ENCODE measurements around the gene RASGRP1. TPM values are rescaled to one million over a fixed set of nuclear protein-coding genes. Genes with fewer than 3 reads are reported as not detected.

The RASGRP1 gene
- polyA plus RNA-seq, 1 of the 3 experiments (the other 2 are of a cell fraction), result 0.03 TPM

DNA sequence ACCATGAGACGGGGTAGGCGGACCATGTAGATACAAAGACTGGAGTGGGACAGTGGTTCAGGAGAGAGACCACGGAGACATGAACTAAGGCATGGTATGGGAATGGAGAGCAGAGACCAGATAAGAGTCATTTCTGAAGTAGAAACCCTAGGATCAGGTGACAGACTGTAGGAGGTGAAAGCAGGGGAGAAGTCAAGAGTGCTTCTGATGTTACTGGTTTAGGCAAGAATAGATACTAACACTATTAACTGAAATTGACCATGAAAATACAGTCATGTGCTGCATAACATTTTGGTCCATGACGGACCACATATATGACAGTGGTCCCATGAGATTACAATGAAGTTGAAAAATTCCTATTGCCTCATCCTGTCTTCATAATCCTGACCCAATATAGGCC lies 41.7 kb downstream of the RASGRP1 start:
- Histone ChIP-seq H3K27me3 (ENCODE audit: insufficient read depth) (no peaks in the 10 kb centered on the region), H3K9me2 (no peaks in the 10 kb centered on the region), H3K79me2 (ENCODE audit: insufficient read depth) (no peaks in the 10 kb centered on the region; the same call in 1 of the 2 replicates), H2AFZ (ENCODE audit: low read depth) (no peak overlapping the region), H3K27ac (ENCODE audit: low read depth in 2 of 2, low read length in 1 of 2) (no peak overlapping the region), H3K36me3 (replicated peaks in 1 of 2; ENCODE audit: control insufficient read depth in 1 of 2, insufficient read depth in 2 of 2, low read length in 1 of 2) (no peaks in the 10 kb centered on the region), H3K9ac (no peak overlapping the region), H3K4me3 (ENCODE audit: low read depth in 2 of 2, low read length in 1 of 2) (no peak overlapping the region), H3K9me3 (no peaks in the 10 kb centered on the region), H4K20me1 (ENCODE audit: insufficient read depth) (no peaks in the 10 kb centered on the region), H3K4me2 (no peak overlapping the region), H3K4me1 (ENCODE audit: control insufficient read depth in 1 of 2, insufficient read depth in 2 of 2, low read depth in 1 of 2, low read length in 1 of 2) (peaks cover 0 to 1% of the 10 kb centered on the region in 2 experiments; a peak in 1 of 4 replicates), H3F3A (replicated peaks; ENCODE audit: insufficient read depth) (peaks cover 3% of the 10 kb centered on the region)
- WGBS (ENCODE audit: low lambda C conversion rate), result 71% methylated on average over 4 of the region's 4 CpGs
- no peak for DNase-seq
- ChIA-PET CTCF (interaction anchor here (2.6 to 3.7 kb wide), 3 partner anchors 41 to 161 kb away, joined by 12 to 16 read pairs (median 15); partner anchors contain the start of gene RASGRP1), POLR2A (no interaction called here)
- no peak for TF ChIP-seq FOXJ3 (CRISPR knock-in tag; IDR thresholded peaks at IDR 0.05)

DNA sequence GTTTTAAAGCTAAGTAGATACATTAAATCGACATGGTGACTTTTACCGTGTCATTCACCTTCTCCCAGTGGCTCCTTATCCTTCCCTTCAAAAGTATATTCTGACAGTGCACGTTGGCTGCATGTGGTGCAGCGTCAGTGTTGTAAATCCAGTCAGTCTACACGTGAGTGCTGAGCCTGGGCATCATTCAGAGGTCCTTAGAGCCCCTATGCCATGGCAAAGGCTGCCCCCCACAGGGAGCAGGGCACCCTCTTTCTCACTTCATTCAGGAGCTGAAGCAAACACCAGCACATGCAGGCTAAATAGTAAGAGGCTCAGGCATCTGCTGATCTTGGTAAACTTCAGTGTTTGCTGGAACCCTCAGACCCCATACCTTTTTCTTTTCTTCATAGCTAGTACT lies 43.3 kb downstream of the RASGRP1 start:
- WGBS (ENCODE audit: low lambda C conversion rate), result 53% methylated on average over 5 of the region's 5 CpGs
- H3K36me3 ChIP-seq (replicated peaks in 1 of 2; ENCODE audit: control insufficient read depth in 1 of 2, insufficient read depth in 2 of 2, low read length in 1 of 2), result no peaks in the 10 kb centered on the region
- DNase-seq, result peak; percentile 9
- H3K79me2 ChIP-seq (ENCODE audit: insufficient read depth), result no peaks in the 10 kb centered on the region; the same call in 1 of the 2 replicates
- no peaks in the 10 kb centered on the region for H3F3A ChIP-seq (replicated peaks; ENCODE audit: insufficient read depth)
- H4K20me1 ChIP-seq (ENCODE audit: insufficient read depth), result no peaks in the 10 kb centered on the region
- no peak overlapping the region for H3K4me3 ChIP-seq (ENCODE audit: low read depth in 2 of 2, low read length in 1 of 2)
- POLR2A ChIA-PET, result no interaction called here
- no peaks in the 10 kb centered on the region for H3K9me2 ChIP-seq
- CTCF ChIA-PET, result interaction anchor here (1.0 to 3.7 kb wide), 9 partner anchors 9 to 174 kb away, joined by 3 to 16 read pairs (median 6); partner anchors contain the start of gene RASGRP1
- no peaks in the 10 kb centered on the region for H3K9me3 ChIP-seq
- H3K4me2 ChIP-seq, result no peak overlapping the region
- TF ChIP-seq CHD2 (IDR thresholded peaks at IDR 0.05; ENCODE audit: low read length, partially characterized antibody) (no peak), MEF2A (IDR thresholded peaks at IDR 0.05; ENCODE audit: borderline replicate concordance, low read depth) (no peak), RXRA (IDR thresholded peaks at IDR 0.05; ENCODE audit: borderline replicate concordance, low read depth) (no peak), JUND (IDR thresholded peaks at IDR 0.05) (no peak), RAD21 (IDR thresholded peaks at IDR 0.05; ENCODE audit: low read length) (peak; percentile 46; the same call in 1 of the 2 replicates), SMC3 (IDR thresholded peaks at IDR 0.05; ENCODE audit: low read depth, low read length) (no peak)
- TF ChIP-seq, protein P1, sequence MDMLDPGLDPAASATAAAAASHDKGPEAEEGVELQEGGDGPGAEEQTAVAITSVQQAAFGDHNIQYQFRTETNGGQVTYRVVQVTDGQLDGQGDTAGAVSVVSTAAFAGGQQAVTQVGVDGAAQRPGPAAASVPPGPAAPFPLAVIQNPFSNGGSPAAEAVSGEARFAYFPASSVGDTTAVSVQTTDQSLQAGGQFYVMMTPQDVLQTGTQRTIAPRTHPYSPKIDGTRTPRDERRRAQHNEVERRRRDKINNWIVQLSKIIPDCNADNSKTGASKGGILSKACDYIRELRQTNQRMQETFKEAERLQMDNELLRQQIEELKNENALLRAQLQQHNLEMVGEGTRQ (IDR thresholded peaks at IDR 0.05; ENCODE audit: borderline replicate concordance, low read depth, low read length), result no peak
- TF ChIP-seq, protein P2, sequence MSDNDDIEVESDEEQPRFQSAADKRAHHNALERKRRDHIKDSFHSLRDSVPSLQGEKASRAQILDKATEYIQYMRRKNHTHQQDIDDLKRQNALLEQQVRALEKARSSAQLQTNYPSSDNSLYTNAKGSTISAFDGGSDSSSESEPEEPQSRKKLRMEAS (IDR thresholded peaks at IDR 0.05; ENCODE audit: low read depth), result no peak
- no peak overlapping the region for H2AFZ ChIP-seq (ENCODE audit: low read depth)
- H3K27me3 ChIP-seq (ENCODE audit: insufficient read depth), result no peaks in the 10 kb centered on the region
- no peak overlapping the region for H3K9ac ChIP-seq
- no peak overlapping the region for H3K27ac ChIP-seq (ENCODE audit: low read depth in 2 of 2, low read length in 1 of 2)
- H3K4me1 ChIP-seq (ENCODE audit: control insufficient read depth in 1 of 2, insufficient read depth in 2 of 2, low read depth in 1 of 2, low read length in 1 of 2), result no peaks in the 10 kb centered on the region

DNA sequence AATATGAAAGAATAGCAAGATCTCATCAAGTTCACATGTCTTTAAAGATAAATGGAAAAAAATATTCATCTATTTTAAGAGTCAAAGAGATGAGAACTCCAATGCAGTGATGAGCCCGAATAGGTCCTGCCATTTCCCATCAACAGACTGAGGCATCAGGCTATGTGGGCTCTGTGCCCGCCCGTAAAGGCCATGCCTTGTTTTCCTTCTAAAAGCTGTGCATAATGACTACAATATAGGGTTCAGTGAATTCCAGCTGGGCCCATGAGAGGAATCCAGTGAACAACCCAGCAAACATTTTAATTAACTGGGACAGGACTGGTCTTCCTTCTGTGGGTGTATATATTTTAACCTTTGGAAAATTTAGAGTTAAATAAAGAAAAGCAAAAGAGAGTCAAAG lies 44.6 kb downstream of the RASGRP1 start:
- CTCF ChIA-PET, result interaction anchor here (0.7 to 3.7 kb wide), 3 partner anchors 10 to 164 kb away, joined by 3 to 15 read pairs (median 5); no protein-coding TSS in a partner anchor
- 72% methylated on average over 3 of the region's 3 CpGs for WGBS (ENCODE audit: low lambda C conversion rate)
- H3K27ac ChIP-seq (ENCODE audit: low read depth in 2 of 2, low read length in 1 of 2), result no peak overlapping the region
- no peak for TF ChIP-seq YY1 (IDR thresholded peaks at IDR 0.05; ENCODE audit: low read depth)
- TF ChIP-seq, protein P3, sequence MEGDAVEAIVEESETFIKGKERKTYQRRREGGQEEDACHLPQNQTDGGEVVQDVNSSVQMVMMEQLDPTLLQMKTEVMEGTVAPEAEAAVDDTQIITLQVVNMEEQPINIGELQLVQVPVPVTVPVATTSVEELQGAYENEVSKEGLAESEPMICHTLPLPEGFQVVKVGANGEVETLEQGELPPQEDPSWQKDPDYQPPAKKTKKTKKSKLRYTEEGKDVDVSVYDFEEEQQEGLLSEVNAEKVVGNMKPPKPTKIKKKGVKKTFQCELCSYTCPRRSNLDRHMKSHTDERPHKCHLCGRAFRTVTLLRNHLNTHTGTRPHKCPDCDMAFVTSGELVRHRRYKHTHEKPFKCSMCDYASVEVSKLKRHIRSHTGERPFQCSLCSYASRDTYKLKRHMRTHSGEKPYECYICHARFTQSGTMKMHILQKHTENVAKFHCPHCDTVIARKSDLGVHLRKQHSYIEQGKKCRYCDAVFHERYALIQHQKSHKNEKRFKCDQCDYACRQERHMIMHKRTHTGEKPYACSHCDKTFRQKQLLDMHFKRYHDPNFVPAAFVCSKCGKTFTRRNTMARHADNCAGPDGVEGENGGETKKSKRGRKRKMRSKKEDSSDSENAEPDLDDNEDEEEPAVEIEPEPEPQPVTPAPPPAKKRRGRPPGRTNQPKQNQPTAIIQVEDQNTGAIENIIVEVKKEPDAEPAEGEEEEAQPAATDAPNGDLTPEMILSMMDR (IDR thresholded peaks at IDR 0.05), result no peak
- TF ChIP-seq, protein P4, sequence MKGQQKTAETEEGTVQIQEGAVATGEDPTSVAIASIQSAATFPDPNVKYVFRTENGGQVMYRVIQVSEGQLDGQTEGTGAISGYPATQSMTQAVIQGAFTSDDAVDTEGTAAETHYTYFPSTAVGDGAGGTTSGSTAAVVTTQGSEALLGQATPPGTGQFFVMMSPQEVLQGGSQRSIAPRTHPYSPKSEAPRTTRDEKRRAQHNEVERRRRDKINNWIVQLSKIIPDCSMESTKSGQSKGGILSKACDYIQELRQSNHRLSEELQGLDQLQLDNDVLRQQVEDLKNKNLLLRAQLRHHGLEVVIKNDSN (IDR thresholded peaks at IDR 0.05; ENCODE audit: borderline replicate concordance, low read depth), result no peak
- no peak for TF ChIP-seq JUND (IDR thresholded peaks at IDR 0.05)
- TF ChIP-seq, protein P2 (IDR thresholded peaks at IDR 0.05; ENCODE audit: low read depth), result no peak
- TF ChIP-seq, protein P5, sequence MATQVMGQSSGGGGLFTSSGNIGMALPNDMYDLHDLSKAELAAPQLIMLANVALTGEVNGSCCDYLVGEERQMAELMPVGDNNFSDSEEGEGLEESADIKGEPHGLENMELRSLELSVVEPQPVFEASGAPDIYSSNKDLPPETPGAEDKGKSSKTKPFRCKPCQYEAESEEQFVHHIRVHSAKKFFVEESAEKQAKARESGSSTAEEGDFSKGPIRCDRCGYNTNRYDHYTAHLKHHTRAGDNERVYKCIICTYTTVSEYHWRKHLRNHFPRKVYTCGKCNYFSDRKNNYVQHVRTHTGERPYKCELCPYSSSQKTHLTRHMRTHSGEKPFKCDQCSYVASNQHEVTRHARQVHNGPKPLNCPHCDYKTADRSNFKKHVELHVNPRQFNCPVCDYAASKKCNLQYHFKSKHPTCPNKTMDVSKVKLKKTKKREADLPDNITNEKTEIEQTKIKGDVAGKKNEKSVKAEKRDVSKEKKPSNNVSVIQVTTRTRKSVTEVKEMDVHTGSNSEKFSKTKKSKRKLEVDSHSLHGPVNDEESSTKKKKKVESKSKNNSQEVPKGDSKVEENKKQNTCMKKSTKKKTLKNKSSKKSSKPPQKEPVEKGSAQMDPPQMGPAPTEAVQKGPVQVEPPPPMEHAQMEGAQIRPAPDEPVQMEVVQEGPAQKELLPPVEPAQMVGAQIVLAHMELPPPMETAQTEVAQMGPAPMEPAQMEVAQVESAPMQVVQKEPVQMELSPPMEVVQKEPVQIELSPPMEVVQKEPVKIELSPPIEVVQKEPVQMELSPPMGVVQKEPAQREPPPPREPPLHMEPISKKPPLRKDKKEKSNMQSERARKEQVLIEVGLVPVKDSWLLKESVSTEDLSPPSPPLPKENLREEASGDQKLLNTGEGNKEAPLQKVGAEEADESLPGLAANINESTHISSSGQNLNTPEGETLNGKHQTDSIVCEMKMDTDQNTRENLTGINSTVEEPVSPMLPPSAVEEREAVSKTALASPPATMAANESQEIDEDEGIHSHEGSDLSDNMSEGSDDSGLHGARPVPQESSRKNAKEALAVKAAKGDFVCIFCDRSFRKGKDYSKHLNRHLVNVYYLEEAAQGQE (IDR thresholded peaks at IDR 0.05; ENCODE audit: low read depth, low read length), result no peak

More for the DNA sequence above, 44.6 kb downstream of the RASGRP1 start:
- POLR2A ChIA-PET, result no interaction called here
- H3K4me2 ChIP-seq, result no peak overlapping the region
- no peak overlapping the region for H2AFZ ChIP-seq (ENCODE audit: low read depth)
- no peaks in the 10 kb centered on the region; the same call in 1 of the 2 replicates for H3K79me2 ChIP-seq (ENCODE audit: insufficient read depth)
- no peaks in the 10 kb centered on the region for H3F3A ChIP-seq (replicated peaks; ENCODE audit: insufficient read depth)
- no peak overlapping the region for H3K9ac ChIP-seq
- no peaks in the 10 kb centered on the region for H3K36me3 ChIP-seq (replicated peaks in 1 of 2; ENCODE audit: control insufficient read depth in 1 of 2, insufficient read depth in 2 of 2, low read length in 1 of 2)
- H3K4me1 ChIP-seq (ENCODE audit: control insufficient read depth in 1 of 2, insufficient read depth in 2 of 2, low read depth in 1 of 2, low read length in 1 of 2), result peaks cover 1 to 5% of the 10 kb centered on the region in 2 experiments; a peak in 3 of 4 replicates
- H3K9me3 ChIP-seq, result no peaks in the 10 kb centered on the region
- DNase-seq, result no peak
- no peak overlapping the region for H3K4me3 ChIP-seq (ENCODE audit: low read depth in 2 of 2, low read length in 1 of 2)
- no peaks in the 10 kb centered on the region for H3K9me2 ChIP-seq
- H4K20me1 ChIP-seq (ENCODE audit: insufficient read depth), result no peaks in the 10 kb centered on the region
- no peaks in the 10 kb centered on the region for H3K27me3 ChIP-seq (ENCODE audit: insufficient read depth)

All from SK-N-SH (cell line).